GM21576 (cell line): Measurements from ENCODE around the gene FGFR4.

ENCODE experiments used
- ATAC-seq: cut with Tn5 transposase; IDR thresholded peaks from one replicate; pipeline ENCODE4 v1.9.1; 2021; ENCODE audit warnings: mild to moderate bottlenecking, moderate library complexity; ENCODE audit not compliant: unreplicated experiment

Gene FGFR4

GRCh38 chr5:177084175-177084574 is 2.5 kb upstream of the FGFR4 start:
- ATAC-seq, result no peak

- no peak for ATAC-seq
These were observed 596 bp upstream of the FGFR4 start for GRCh38 chr5:177085985-177086653.

GRCh38 chr5:177087398-177088005 is 787 bp downstream of the FGFR4 start:
- ATAC-seq, result no peak

- no peak for ATAC-seq
These were observed 2.4 kb downstream of the FGFR4 start for GRCh38 chr5:177089127-177089526.

- no peak for ATAC-seq
These were observed 3.3 kb downstream of the FGFR4 start for GRCh38 chr5:177089825-177090641.

GRCh38 chr5:177090813-177091212 is 4.1 kb downstream of the FGFR4 start:
- no peak for ATAC-seq

- no peak for ATAC-seq
These were observed 4.5 kb downstream of the FGFR4 start for GRCh38 chr5:177091232-177091631.

- no peak for ATAC-seq
These were observed 5.7 kb downstream of the FGFR4 start for GRCh38 chr5:177092178-177093081.

- no peak for ATAC-seq
These were observed 6.5 kb downstream of the FGFR4 start for GRCh38 chr5:177093082-177093712.

GRCh38 chr5:177093803-177094202 is 7.1 kb downstream of the FGFR4 start:
- ATAC-seq, result no peak

- no peak for ATAC-seq
These were observed 7.7 kb downstream of the FGFR4 start for GRCh38 chr5:177094224-177095087.

- no peak for ATAC-seq
These were observed 8.5 kb downstream of the FGFR4 start for GRCh38 chr5:177095088-177095669.

GRCh38 chr5:177096162-177097015 is 9.7 kb downstream of the FGFR4 start:
- ATAC-seq, result no peak

GRCh38 chr5:177097016-177097985 is 10.6 kb downstream of the FGFR4 start:
- ATAC-seq, result no peak

GRCh38 chr5:177098120-177098469 is 11.4 kb downstream of the FGFR4 start:
- no peak for ATAC-seq

GRCh38 chr5:177098470-177099141 is 11.9 kb downstream of the FGFR4 start:
- ATAC-seq, result no peak
